Panc1 (cell line): Measurements from ENCODE around the gene UIMC1. TPM values are rescaled to one million over a fixed set of nuclear protein-coding genes. Genes with fewer than 3 reads are reported as not detected.

Source experiments
- ATAC-seq: fragments of 200-7000 bp; cut with Tn5 transposase; 2 replicates; pipeline ENCODE4 v1.9.1; 2020; ENCODE audit warnings: mild to moderate bottlenecking, moderate library complexity
- BruUV-seq: library from RNA; stranded (reverse); fragments of 400-500 nt; replicated peaks from 2 replicates; lab custom pipeline; 2021; lab: Mats Ljungman, UMichigan
- CTCF ChIA-PET: fragments of 300-600 bp; sonication (Branson Sonifier 250); formaldehyde crosslinking; loops from one replicate; lab custom pipeline; 2022; ENCODE audit warnings: antibody characterized with exemption; lab: Charles Lee
- POLR2A ChIA-PET: fragments of 300-600 bp; sonication (Branson Sonifier 250); formaldehyde crosslinking; loops from one replicate; lab custom pipeline; 2022; ENCODE audit warnings: antibody characterized with exemption; lab: Charles Lee
- DNase-seq: peaks from one replicate; pipeline ENCODE4 v3.0.0-alpha.2; 2010; ENCODE audit warnings: low read depth, low spot score
- H3K27ac ChIP-seq: 2 replicates; pipeline ENCODE4 v1.5.1; 2011; ENCODE audit warnings: mild to moderate bottlenecking, low read length, inconsistent platforms
- H3K27me3 ChIP-seq: fragments of 200-500 bp; sonication (Bioruptor generic); 2 replicates; pipeline ENCODE4 v1.6.0; 2014; ENCODE audit warnings: low read length, inconsistent platforms; ENCODE audit not compliant: control insufficient read depth, insufficient read depth
- H3K36me3 ChIP-seq: fragments of 200-500 bp; sonication (Bioruptor generic); 2 replicates; pipeline ENCODE4 v1.5.1; 2014; ENCODE audit warnings: inconsistent platforms, mild to moderate bottlenecking, low read length, moderate library complexity; ENCODE audit not compliant: control insufficient read depth, insufficient read depth
- H3K4me1 ChIP-seq: 2 replicates; pipeline ENCODE4 v1.5.1; 2011; ENCODE audit warnings: inconsistent platforms, mild to moderate bottlenecking, low read length, moderate library complexity; ENCODE audit not compliant: control insufficient read depth, insufficient read depth
- H3K4me3 ChIP-seq, 2 experiments: 2 replicates each; pipeline ENCODE4 v1.5.1; 2011 to 2012; ENCODE audit warnings: low read depth in 2 of 2, low read length in 2 of 2, mild to moderate bottlenecking in 2 of 2, inconsistent platforms in 1 of 2, moderate library complexity in 1 of 2
- H3K9me3 ChIP-seq: fragments of 200-500 bp; sonication (Bioruptor generic); 2 replicates; pipeline ENCODE4 v1.5.1; 2014; ENCODE audit warnings: low read depth, mild to moderate bottlenecking, inconsistent platforms, low read length, moderate library complexity; ENCODE audit not compliant: control insufficient read depth, insufficient read depth
- POLR2AphosphoS5 ChIP-seq: IDR thresholded peaks from 2 replicates; pipeline ENCODE4 v1.6.1; 2012; ENCODE audit warnings: mild to moderate bottlenecking, low read depth, low read length, moderate library complexity
- SIN3A ChIP-seq: IDR thresholded peaks from 2 replicates; pipeline ENCODE4 v1.6.1; 2012; ENCODE audit warnings: low read depth, mild to moderate bottlenecking, low read length, moderate library complexity, borderline replicate concordance; ENCODE audit not compliant: insufficient read depth
- TCF7L2 ChIP-seq: IDR thresholded peaks from 2 replicates; pipeline ENCODE4 v1.6.1; 2011; ENCODE audit warnings: mild to moderate bottlenecking, low read depth, low read length, inconsistent platforms
- in situ Hi-C: cut with HindIII; loops from 2 replicates; pipeline ENCODE4 v1.10.0; 2016; ENCODE audit warnings: low sequenced_read_pairs, low pct_unique_long_range_greater_than_20kb
- intact Hi-C: fragments of 100-400 bp; cut with micrococcal nuclease; formaldehyde crosslinking; loops from one replicate; pipeline ENCODE4 v1.10.0; 2022; ENCODE audit not compliant: unreplicated experiment
- total RNA-seq: library from RNA; stranded (reverse); gene quantifications from one replicate; pipeline ENCODE4 v1.2.1, GENCODE V29; 2021; ENCODE audit not compliant: unreplicated experiment
- TF ChIP-seq, protein P1 (sequence below), 2 experiments: IDR thresholded peaks; 2 replicates each; pipeline ENCODE4 v1.6.1; 2011 to 2012; ENCODE audit warnings: low read depth in 2 of 2, control low read depth in 1 of 2, low read length in 1 of 2, mild to moderate bottlenecking in 1 of 2, moderate library complexity in 1 of 2; ENCODE audit not compliant: insufficient read depth in 1 of 2
- TF ChIP-seq, protein P2 (sequence below): fragments of 450-650 bp; IDR thresholded peaks from 2 replicates; pipeline ENCODE4 v1.5.1; 2017; ENCODE audit warnings: mild to moderate bottlenecking

Gene UIMC1
- total RNA-seq, 1 experiment from 2014 or later, result 37.1 TPM

DNA sequence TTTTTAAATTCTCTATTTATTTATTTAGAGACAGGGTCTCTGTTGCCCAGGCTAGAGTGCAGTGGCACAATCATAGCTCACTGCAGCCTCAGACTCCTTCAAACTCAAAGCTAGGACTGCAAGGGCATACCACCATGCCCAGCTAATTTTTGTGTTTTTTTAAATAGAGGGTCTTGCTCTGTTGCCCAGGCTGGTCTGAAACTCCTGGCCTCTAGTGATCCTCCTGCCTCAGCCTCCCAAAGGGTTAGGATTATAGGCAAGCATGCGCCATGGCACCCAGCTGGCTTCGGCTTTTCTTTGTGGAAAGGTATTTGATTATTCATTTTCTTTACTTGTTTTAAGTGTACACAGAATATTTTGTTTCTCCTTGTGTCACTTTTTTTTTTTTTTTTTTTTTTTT is 21.1 kb upstream of the UIMC1 start:
- CTCF ChIA-PET, result interaction anchor here (0.6 to 0.7 kb wide), 2 partner anchors 58 to 303 kb away, joined by 4 to 7 read pairs; no protein-coding TSS in a partner anchor
- Histone ChIP-seq H3K4me3 (no peak overlapping the region), H3K9me3 (no peaks in the 10 kb centered on the region), H3K27ac (no peak overlapping the region), H3K4me1 (peaks cover 13% of the 10 kb centered on the region; the same call in 1 of the 2 replicates), H3K36me3 (peaks cover 4% of the 10 kb centered on the region; the same call in 1 of the 2 replicates), H3K27me3 (no peaks in the 10 kb centered on the region)
- intact Hi-C loops, result no loop called here
- in situ Hi-C loops, result no loop called here
- no TSS peak for BruUV-seq
- TF ChIP-seq POLR2AphosphoS5 (no peak), SIN3A (no peak), TCF7L2 (no peak)
- TF ChIP-seq, protein P1, sequence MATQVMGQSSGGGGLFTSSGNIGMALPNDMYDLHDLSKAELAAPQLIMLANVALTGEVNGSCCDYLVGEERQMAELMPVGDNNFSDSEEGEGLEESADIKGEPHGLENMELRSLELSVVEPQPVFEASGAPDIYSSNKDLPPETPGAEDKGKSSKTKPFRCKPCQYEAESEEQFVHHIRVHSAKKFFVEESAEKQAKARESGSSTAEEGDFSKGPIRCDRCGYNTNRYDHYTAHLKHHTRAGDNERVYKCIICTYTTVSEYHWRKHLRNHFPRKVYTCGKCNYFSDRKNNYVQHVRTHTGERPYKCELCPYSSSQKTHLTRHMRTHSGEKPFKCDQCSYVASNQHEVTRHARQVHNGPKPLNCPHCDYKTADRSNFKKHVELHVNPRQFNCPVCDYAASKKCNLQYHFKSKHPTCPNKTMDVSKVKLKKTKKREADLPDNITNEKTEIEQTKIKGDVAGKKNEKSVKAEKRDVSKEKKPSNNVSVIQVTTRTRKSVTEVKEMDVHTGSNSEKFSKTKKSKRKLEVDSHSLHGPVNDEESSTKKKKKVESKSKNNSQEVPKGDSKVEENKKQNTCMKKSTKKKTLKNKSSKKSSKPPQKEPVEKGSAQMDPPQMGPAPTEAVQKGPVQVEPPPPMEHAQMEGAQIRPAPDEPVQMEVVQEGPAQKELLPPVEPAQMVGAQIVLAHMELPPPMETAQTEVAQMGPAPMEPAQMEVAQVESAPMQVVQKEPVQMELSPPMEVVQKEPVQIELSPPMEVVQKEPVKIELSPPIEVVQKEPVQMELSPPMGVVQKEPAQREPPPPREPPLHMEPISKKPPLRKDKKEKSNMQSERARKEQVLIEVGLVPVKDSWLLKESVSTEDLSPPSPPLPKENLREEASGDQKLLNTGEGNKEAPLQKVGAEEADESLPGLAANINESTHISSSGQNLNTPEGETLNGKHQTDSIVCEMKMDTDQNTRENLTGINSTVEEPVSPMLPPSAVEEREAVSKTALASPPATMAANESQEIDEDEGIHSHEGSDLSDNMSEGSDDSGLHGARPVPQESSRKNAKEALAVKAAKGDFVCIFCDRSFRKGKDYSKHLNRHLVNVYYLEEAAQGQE (IDR thresholded peaks at IDR 0.05; ENCODE audit: insufficient read depth in 1 of 2, low read depth in 2 of 2, low read length in 1 of 2), result no peak
- TF ChIP-seq, protein P2, sequence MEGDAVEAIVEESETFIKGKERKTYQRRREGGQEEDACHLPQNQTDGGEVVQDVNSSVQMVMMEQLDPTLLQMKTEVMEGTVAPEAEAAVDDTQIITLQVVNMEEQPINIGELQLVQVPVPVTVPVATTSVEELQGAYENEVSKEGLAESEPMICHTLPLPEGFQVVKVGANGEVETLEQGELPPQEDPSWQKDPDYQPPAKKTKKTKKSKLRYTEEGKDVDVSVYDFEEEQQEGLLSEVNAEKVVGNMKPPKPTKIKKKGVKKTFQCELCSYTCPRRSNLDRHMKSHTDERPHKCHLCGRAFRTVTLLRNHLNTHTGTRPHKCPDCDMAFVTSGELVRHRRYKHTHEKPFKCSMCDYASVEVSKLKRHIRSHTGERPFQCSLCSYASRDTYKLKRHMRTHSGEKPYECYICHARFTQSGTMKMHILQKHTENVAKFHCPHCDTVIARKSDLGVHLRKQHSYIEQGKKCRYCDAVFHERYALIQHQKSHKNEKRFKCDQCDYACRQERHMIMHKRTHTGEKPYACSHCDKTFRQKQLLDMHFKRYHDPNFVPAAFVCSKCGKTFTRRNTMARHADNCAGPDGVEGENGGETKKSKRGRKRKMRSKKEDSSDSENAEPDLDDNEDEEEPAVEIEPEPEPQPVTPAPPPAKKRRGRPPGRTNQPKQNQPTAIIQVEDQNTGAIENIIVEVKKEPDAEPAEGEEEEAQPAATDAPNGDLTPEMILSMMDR, result no peak
- POLR2A ChIA-PET, result interaction anchor here (0.6 to 0.7 kb wide), 2 partner anchors 19 to 56 kb away, joined by 3 to 6 read pairs; no protein-coding TSS in a partner anchor
- DNase-seq (no peak), ATAC-seq (no peak)

DNA sequence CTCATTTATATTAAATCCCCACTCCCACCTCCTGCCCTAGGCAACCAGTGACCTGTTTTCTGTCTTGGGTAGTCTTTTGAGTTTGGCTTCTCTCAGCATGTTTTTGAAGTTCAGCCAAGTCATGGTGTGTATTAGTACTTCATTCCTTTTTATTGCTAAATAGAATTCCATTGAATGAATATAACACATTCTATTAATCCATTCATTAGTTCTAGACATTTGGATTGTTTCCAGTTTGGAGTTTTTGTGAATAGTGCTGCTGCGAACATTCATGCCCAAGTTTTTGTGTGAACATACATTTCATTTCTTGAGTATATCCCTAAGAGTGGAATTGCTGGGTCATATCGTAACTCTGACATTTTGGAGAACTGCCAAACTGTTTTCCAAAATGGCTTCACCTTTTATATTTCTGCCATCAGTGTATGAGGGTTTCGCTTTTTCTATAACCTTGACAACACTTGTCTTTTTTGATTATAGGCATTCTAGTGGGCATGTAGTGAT is 18.6 kb upstream of the UIMC1 start:
- in situ Hi-C loops, result no loop called here
- peaks cover 4% of the 10 kb centered on the region; the same call in 1 of the 2 replicates for H3K36me3 ChIP-seq
- H3K4me1 ChIP-seq, result peaks cover 13% of the 10 kb centered on the region; the same call in 1 of the 2 replicates
- ChIA-PET POLR2A (no interaction called here), CTCF (no interaction called here)
- BruUV-seq, result TSS peak; percentile 54
- H3K27me3 ChIP-seq, result no peaks in the 10 kb centered on the region
- no peaks in the 10 kb centered on the region for H3K9me3 ChIP-seq
- no peak overlapping the region for H3K4me3 ChIP-seq
- no peak overlapping the region for H3K27ac ChIP-seq
- no peak for DNase-seq
- no peak for TF ChIP-seq SIN3A
- TF ChIP-seq POLR2AphosphoS5, result no peak
- TF ChIP-seq, protein P2, result no peak
- TF ChIP-seq, protein P1 (IDR thresholded peaks at IDR 0.05; ENCODE audit: insufficient read depth in 1 of 2, low read depth in 2 of 2, low read length in 1 of 2), result no peak
- TF ChIP-seq TCF7L2, result no peak
- ATAC-seq, result no peak
- intact Hi-C loops, result no loop called here
